Adrenal gland (tissue), 12 donors: ENCODE results near the gene SPDL1. TPM values are rescaled to one million over a fixed set of nuclear protein-coding genes. Genes with fewer than 3 reads are reported as not detected.

Experiments
- DNase-seq, 7 donors: peaks; one replicate each; pipeline ENCODE4 v3.0.0-alpha.2; 2019 to 2020
- H3K27ac ChIP-seq, 5 donors: fragments of 200-600 bp; sonication (generic) in 4 of 5; 1 replicate in 3 of 5; 2 replicates in 2 of 5; pipeline versions ENCODE4 v1.5.1 to v1.8.0; 2016 to 2020; ENCODE audit warnings: mild to moderate bottlenecking in 1 of 5
- H3K27me3 ChIP-seq: fragments of 200-600 bp; 2 replicates; pipeline ENCODE4 v1.8.0; 2021
- H3K36me3 ChIP-seq, 2 donors: fragments of 200-600 bp; replicated peaks in 1 of 2; 1 replicate in 1 of 2; 2 replicates in 1 of 2; pipeline versions ENCODE4 v1.5.1 to v1.8.0; 2018 to 2022
- H3K4me1 ChIP-seq, 2 donors: fragments of 200-600 bp; replicated peaks in 1 of 2; 1 replicate in 1 of 2; 2 replicates in 1 of 2; pipeline versions ENCODE4 v1.5.1 to v1.8.0; 2018 to 2021
- H3K4me3 ChIP-seq, 4 donors: fragments of 200-600 bp; sonication (generic) in 3 of 4; one replicate each; pipeline ENCODE4 v1.5.1; 2016 to 2018
- H3K9me3 ChIP-seq, 3 donors: fragments of 200-600 bp; sonication (generic) in 1 of 3; replicated peaks in 1 of 3; 1 replicate in 2 of 3; 2 replicates in 1 of 3; pipeline versions ENCODE4 v1.5.1 to v1.8.0; 2016 to 2021
- POLR2A ChIP-seq, 2 donors: fragments of 450-650 bp; IDR thresholded peaks; one replicate each; pipeline ENCODE4 v1.6.1; 2017; ENCODE audit warnings: antibody characterized with exemption in 2 of 2, mild to moderate bottlenecking in 2 of 2, moderate library complexity in 1 of 2
- WGBS, 4 donors: extraction: QIAGEN DNeasy Blood & Tissue Kit in 2 of 4; methylation state at CpG; one replicate each; pipeline versions ENCODE4 v1.1.5 to v1.1.7; 2013 to 2017; 5-methylcytosine and 5-hydroxymethylcytosine counted together
- intact Hi-C, 2 donors: fragments of 100-400 bp; cut with DNase I; formaldehyde crosslinking; loops; one replicate each; pipeline versions ENCODE4 v1.14.1 to v1.15.0; 2022 to 2023
- polyA plus RNA-seq, 3 donors: library from polyadenylated mRNA; stranded (reverse); fragments of 200-250 nt in 2 of 3; fragments of 350-450 nt in 1 of 3; fragmentation: Illumina TruSeq in 1 of 3; extraction: RNeasy Lipid Tissue Mini Kit (QIAGEN cat#74804) in 1 of 3; gene quantifications; one replicate each; pipeline ENCODE4 v1.2.3, GENCODE V29; 2013 to 2014
- total RNA-seq, 9 donors: library from RNA; depleted of rRNA in 4 of 9; stranded (reverse); fragments of >200 nt in 4 of 9; fragments of 120-200 nt in 1 of 9; fragmentation: NEBNext Ultra II Directional in 1 of 9; extraction: Animal tissue kit (Norgen Biotek cat#: 25700) in 1 of 9; gene quantifications; one replicate each; pipeline versions ENCODE4 v1.1.0 to v1.2.4, GENCODE V29; 2013 to 2023
- TF ChIP-seq, protein P1 (sequence below), 6 experiments: fragments of 450-650 bp in 4 of 6; fragments of 200-600 bp in 2 of 6; sonication (generic) in 1 of 6; IDR thresholded peaks; 1 replicate in 5 of 6; 2 replicates in 1 of 6; pipeline versions ENCODE4 v1.5.1 to v1.8.0; 2016 to 2021; ENCODE audit warnings: antibody characterized with exemption in 6 of 6, mild to moderate bottlenecking in 2 of 6, moderate library complexity in 1 of 6
- donor health status: healthy with polysubstance abuse.
- donor health status: Bipolar disorder and iron deficiency.
- donor health status: DM: yes; HTN: yes; CAD: no.
- donor health status: DM: no; HTN: no; CAD: no.
- donor health status: DM: no; HTN: no; CAD: no.
- donor health status: DM: yes; HTN: yes; CAD: no.

SPDL1 gene
- total and polyA plus RNA-seq, 12 donors = 0.72 to 16.4 (median 6.5) TPM

DNA sequence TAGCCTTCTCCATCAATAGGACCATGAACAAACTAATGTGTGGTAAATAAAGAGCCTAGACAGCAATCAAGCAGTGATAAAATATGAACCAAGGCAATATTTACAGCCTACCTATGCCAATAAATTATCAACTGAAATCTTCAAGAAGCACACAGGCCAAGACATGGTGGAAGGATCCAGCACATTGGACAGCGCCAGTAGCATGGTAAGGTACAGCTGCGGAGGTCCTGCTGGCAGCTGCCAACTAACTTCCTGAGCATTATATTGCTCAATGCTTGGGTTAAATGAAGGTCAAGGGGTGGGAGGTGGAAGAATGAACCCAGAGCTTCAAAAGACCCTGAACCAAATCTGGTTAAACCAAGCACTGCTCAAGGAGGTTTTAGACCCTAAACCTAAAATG is 16.5 kb upstream of the SPDL1 start:
- peaks cover 23% of the 10 kb centered on the region for H3K27me3 ChIP-seq
- TF ChIP-seq, protein P1, sequence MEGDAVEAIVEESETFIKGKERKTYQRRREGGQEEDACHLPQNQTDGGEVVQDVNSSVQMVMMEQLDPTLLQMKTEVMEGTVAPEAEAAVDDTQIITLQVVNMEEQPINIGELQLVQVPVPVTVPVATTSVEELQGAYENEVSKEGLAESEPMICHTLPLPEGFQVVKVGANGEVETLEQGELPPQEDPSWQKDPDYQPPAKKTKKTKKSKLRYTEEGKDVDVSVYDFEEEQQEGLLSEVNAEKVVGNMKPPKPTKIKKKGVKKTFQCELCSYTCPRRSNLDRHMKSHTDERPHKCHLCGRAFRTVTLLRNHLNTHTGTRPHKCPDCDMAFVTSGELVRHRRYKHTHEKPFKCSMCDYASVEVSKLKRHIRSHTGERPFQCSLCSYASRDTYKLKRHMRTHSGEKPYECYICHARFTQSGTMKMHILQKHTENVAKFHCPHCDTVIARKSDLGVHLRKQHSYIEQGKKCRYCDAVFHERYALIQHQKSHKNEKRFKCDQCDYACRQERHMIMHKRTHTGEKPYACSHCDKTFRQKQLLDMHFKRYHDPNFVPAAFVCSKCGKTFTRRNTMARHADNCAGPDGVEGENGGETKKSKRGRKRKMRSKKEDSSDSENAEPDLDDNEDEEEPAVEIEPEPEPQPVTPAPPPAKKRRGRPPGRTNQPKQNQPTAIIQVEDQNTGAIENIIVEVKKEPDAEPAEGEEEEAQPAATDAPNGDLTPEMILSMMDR (IDR thresholded peaks at IDR 0.05) = no peak
- TF ChIP-seq POLR2A (IDR thresholded peaks at IDR 0.05) = no peak
- no peaks in the 10 kb centered on the region for H3K4me1 ChIP-seq
- no peak overlapping the region for H3K4me3 ChIP-seq
- intact Hi-C loops = no loop called here
- no peaks in the 10 kb centered on the region for H3K36me3 ChIP-seq
- H3K27ac ChIP-seq = no peak overlapping the region
- no peaks in the 10 kb centered on the region for H3K9me3 ChIP-seq
- WGBS, 4 donors = 56 to 65% (median 62%) methylated on average over 2 of the region's 2 CpGs
- no peak for DNase-seq

DNA sequence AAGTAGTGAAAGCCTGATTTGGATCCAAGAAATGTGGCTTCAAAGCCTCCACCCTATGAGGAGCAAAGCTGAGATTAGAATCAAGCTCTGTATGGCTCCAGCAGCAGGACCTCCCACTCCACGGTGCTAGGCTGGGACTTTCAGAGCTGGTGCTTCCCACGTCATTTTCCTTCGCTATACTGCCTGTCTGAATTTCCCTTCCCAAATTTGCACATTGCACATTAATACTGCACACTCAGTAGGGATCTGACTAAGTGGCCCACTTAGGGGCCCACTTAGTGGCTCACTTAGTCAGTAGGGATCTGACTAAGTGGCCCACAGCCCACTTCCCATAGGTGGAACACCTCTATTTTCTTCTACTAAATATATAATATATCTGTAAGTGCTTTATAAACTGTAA is 14.1 kb upstream of the SPDL1 start:
- H3K36me3 ChIP-seq = no peaks in the 10 kb centered on the region
- no peaks in the 10 kb centered on the region for H3K9me3 ChIP-seq
- no peak overlapping the region for H3K27ac ChIP-seq
- H3K27me3 ChIP-seq = peaks cover 23% of the 10 kb centered on the region
- H3K4me1 ChIP-seq = no peaks in the 10 kb centered on the region
- no peak for TF ChIP-seq POLR2A (IDR thresholded peaks at IDR 0.05)
- TF ChIP-seq, protein P1 (IDR thresholded peaks at IDR 0.05) = no peak
- no peak for DNase-seq
- intact Hi-C loops = no loop called here
- 80 to 88% (median 81%) methylated on average over 3 of the region's 3 CpGs for WGBS, 4 donors
- H3K4me3 ChIP-seq = no peak overlapping the region

DNA sequence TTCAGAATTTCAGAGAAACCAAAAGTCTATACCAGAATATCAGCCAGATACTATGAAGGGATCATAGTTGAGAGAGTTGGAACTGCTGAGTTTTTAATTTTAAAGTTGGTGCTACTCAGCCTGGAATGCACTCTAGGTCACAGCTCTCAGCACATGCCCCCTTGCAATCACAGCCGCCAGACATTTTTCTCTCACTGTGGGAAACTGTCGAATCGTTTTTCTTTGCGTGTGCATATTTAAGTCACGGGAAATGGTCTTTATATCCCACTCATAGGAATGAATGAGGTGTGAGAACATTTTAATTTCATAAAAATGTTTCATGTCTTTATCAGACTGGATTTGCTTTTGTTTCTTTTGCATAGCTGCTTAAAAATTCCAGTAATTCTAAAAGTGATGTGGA is 12.2 kb upstream of the SPDL1 start:
- H3K36me3 ChIP-seq = no peaks in the 10 kb centered on the region
- H3K9me3 ChIP-seq = no peaks in the 10 kb centered on the region
- H3K27ac ChIP-seq = no peak overlapping the region
- H3K4me3 ChIP-seq = no peak overlapping the region
- peaks cover 14% of the 10 kb centered on the region for H3K27me3 ChIP-seq
- TF ChIP-seq POLR2A (IDR thresholded peaks at IDR 0.05) = no peak
- TF ChIP-seq, protein P1 (IDR thresholded peaks at IDR 0.05) = no peak
- no peak for DNase-seq
- intact Hi-C loops = loop anchor here in 1 of 2 donors (10.0 kb wide), 1 partner anchor 587 kb away; no protein-coding TSS in a partner anchor
- H3K4me1 ChIP-seq = no peaks in the 10 kb centered on the region
- 41 to 50% (median 45%) methylated on average over 5 of the region's 5 CpGs for WGBS, 4 donors

DNA sequence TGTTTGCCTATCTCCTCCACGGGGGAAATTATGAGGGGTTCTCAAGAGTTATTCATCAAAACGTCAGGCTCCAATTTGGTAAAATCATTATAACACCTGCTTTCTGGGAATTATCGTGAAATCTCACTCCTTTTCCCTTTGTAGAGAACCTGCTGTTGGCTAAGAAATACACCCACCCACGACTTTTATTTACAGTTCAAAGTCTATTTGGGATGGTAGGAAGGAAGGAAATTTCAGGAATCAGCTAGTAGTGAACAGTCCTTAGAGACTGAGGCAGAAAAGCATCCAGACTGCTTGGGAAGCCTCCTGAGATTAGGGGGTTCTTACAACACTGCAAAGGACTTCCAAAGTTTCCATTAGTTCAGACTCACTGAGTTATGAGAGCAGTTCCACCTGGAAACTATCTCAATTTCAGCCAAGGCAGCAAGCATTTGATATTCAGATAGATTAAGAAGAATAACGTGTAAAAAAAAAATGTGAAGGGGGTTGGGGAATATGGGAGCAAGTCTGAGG is 9.4 kb upstream of the SPDL1 start:
- intact Hi-C loops = loop anchor here in 1 of 2 donors (10.0 kb wide), 1 partner anchor 589 kb away; no protein-coding TSS in a partner anchor
- H3K4me3 ChIP-seq = no peak overlapping the region
- H3K36me3 ChIP-seq = no peaks in the 10 kb centered on the region
- DNase-seq = no peak
- H3K27ac ChIP-seq = no peak overlapping the region
- peaks cover 9% of the 10 kb centered on the region for H3K27me3 ChIP-seq
- no peaks in the 10 kb centered on the region for H3K9me3 ChIP-seq
- WGBS, 4 donors = 44 to 51% (median 45%) methylated on average over 5 of the region's 5 CpGs
- no peaks in the 10 kb centered on the region for H3K4me1 ChIP-seq
- TF ChIP-seq, protein P1 (IDR thresholded peaks at IDR 0.05) = no peak
